Endodermal cell (in vitro differentiated cells): Measurements from ENCODE around the gene SPEM1. TPM values are rescaled to one million over a fixed set of nuclear protein-coding genes. Genes with fewer than 3 reads are reported as not detected.

Experiments
- DNase-seq: peaks from one replicate; pipeline ENCODE4 v3.0.0-alpha.2; 2017
- H3K27ac ChIP-seq: 2 replicates; pipeline ENCODE4 v1.5.1; 2013; ENCODE audit warnings: mild to moderate bottlenecking, low read depth, low read length, moderate library complexity
- H3K27me3 ChIP-seq: 2 replicates; pipeline ENCODE4 v1.6.1; 2013; ENCODE audit warnings: mild to moderate bottlenecking, low read length, moderate library complexity; ENCODE audit not compliant: insufficient read depth, control insufficient read depth, poor library complexity, severe bottlenecking
- H3K36me3 ChIP-seq: 2 replicates; pipeline ENCODE4 v1.7.0; 2013; ENCODE audit warnings: mild to moderate bottlenecking, low read length, moderate library complexity; ENCODE audit not compliant: control insufficient read depth, insufficient read depth
- H3K4me1 ChIP-seq: one replicate; pipeline ENCODE4 v1.7.0; 2013; ENCODE audit warnings: low read length; ENCODE audit not compliant: control insufficient read depth, insufficient read depth
- H3K4me3 ChIP-seq: 2 replicates; pipeline ENCODE4 v1.5.1; 2013; ENCODE audit warnings: mild to moderate bottlenecking, low read length, moderate library complexity
- H3K9ac ChIP-seq: 2 replicates; pipeline ENCODE4 v1.6.1; 2013; ENCODE audit warnings: mild to moderate bottlenecking, low read length, moderate library complexity; ENCODE audit not compliant: poor library complexity, severe bottlenecking; ENCODE audit errors: extremely low read depth
- H3K9me3 ChIP-seq: 2 replicates; pipeline ENCODE4 v1.6.1; 2013; ENCODE audit warnings: mild to moderate bottlenecking, low read length, moderate library complexity; ENCODE audit not compliant: control insufficient read depth
- H3K27ac Mint-ChIP-seq: 2 replicates; pipeline ENCODE4 v1.8.0; 2020; ENCODE audit warnings: mixed read lengths
- H3K27me3 Mint-ChIP-seq: 2 replicates; pipeline ENCODE4 v1.8.0; 2021; ENCODE audit warnings: mild to moderate bottlenecking, mixed read lengths; ENCODE audit not compliant: insufficient read depth
- H3K36me3 Mint-ChIP-seq: 2 replicates; pipeline ENCODE4 v1.8.0; 2020; ENCODE audit warnings: low read depth, mixed read lengths
- H3K4me1 Mint-ChIP-seq: 2 replicates; pipeline ENCODE4 v1.8.0; 2020; ENCODE audit warnings: mixed read lengths
- H3K4me3 Mint-ChIP-seq: 2 replicates; pipeline ENCODE4 v1.8.0; 2020; ENCODE audit warnings: mild to moderate bottlenecking, moderate library complexity, mixed read lengths
- H3K9me3 Mint-ChIP-seq: 2 replicates; pipeline ENCODE4 v1.8.0; 2020; ENCODE audit warnings: mild to moderate bottlenecking, mixed read lengths
- CTCF ChIP-seq: fragments of 200-600 bp; sonication (generic); conservative IDR thresholded peaks from 2 replicates; pipeline ENCODE4 v1.5.0; 2021; ENCODE audit warnings: antibody characterized with exemption, mild to moderate bottlenecking
- WGBS, 2 experiments: methylation state at CpG; one replicate each; pipeline versions ENCODE4 v1.1.5 to v1.1.7; 2013; ENCODE audit warnings: missing lambda C conversion rate in 2 of 2, mixed read lengths in 1 of 2; ENCODE audit not compliant: insufficient coverage in 1 of 2, insufficient read length in 1 of 2; 5-methylcytosine and 5-hydroxymethylcytosine counted together
- total RNA-seq, 2 donors: library from RNA; stranded (reverse); fragmentation: NEBNext Ultra II Directional in 1 of 2; extraction: Animal tissue kit (Norgen Biotek cat#: 25700) in 1 of 2; gene quantifications; 2 replicates in 1 of 2; 3 replicates in 1 of 2; pipeline ENCODE4 v1.2.1, GENCODE V29; 2021

Gene SPEM1
- total RNA-seq, 2 donors from 2014 or later = 0.46 to 0.49 TPM

GRCh38 chr17:7418472-7419152 is 1.5 kb upstream of the SPEM1 start:
- H3K4me1 ChIP-seq = no peaks in the 10 kb centered on the region
- H3K4me3 ChIP-seq = no peak overlapping the region
- Mint-ChIP-seq H3K27me3 (no peaks in the 10 kb centered on the region), H3K36me3 (peaks cover 19% of the 10 kb centered on the region), H3K9me3 (no peaks in the 10 kb centered on the region), H3K4me1 (no peaks in the 10 kb centered on the region), H3K27ac (no peak overlapping the region), H3K4me3 (no peak overlapping the region)
- no peaks in the 10 kb centered on the region for H3K9me3 ChIP-seq
- no peak overlapping the region for H3K9ac ChIP-seq
- H3K27ac ChIP-seq = peak overlapping the region; percentile 24
- DNase-seq = no peak
- no peaks in the 10 kb centered on the region for H3K27me3 ChIP-seq
- WGBS, 2 experiments = 70 to 82% methylated on average over 10 to 18 of the region's 18 CpGs
- peaks cover 20% of the 10 kb centered on the region for H3K36me3 ChIP-seq
- no peak for TF ChIP-seq CTCF

GRCh38 chr17:7421186-7421585 is 1.1 kb downstream of the SPEM1 start:
- no peaks in the 10 kb centered on the region for H3K27me3 ChIP-seq
- no peaks in the 10 kb centered on the region for H3K4me1 ChIP-seq
- Mint-ChIP-seq H3K4me3 (no peak overlapping the region), H3K27me3 (peaks cover 10% of the 10 kb centered on the region), H3K9me3 (no peaks in the 10 kb centered on the region), H3K36me3 (peaks cover 7% of the 10 kb centered on the region), H3K4me1 (no peaks in the 10 kb centered on the region), H3K27ac (no peak overlapping the region)
- no peak overlapping the region for H3K4me3 ChIP-seq
- H3K9ac ChIP-seq = no peak overlapping the region
- no peak for DNase-seq
- no peaks in the 10 kb centered on the region for H3K9me3 ChIP-seq
- H3K36me3 ChIP-seq = peaks cover 12% of the 10 kb centered on the region
- no peak overlapping the region for H3K27ac ChIP-seq
- TF ChIP-seq CTCF = no peak
- WGBS, 2 experiments = 92 to 93% methylated on average over 16 of the region's 16 CpGs

- no peak overlapping the region for H3K4me3 Mint-ChIP-seq
- 94 to 100% methylated on average over 2 to 4 of the region's 4 CpGs for WGBS, 2 experiments
Measured at GRCh38 chr17:7423679-7424078, 3.6 kb downstream of the SPEM1 start.

More at GRCh38 chr17:7423679-7424078, 3.6 kb downstream of the SPEM1 start:
- no peak overlapping the region for H3K4me3 ChIP-seq
- peaks cover 11% of the 10 kb centered on the region for H3K27me3 Mint-ChIP-seq
- H3K36me3 ChIP-seq = no peaks in the 10 kb centered on the region
- H3K4me1 ChIP-seq = no peaks in the 10 kb centered on the region
- TF ChIP-seq CTCF = no peak
- no peaks in the 10 kb centered on the region for H3K27me3 ChIP-seq
- no peak overlapping the region for H3K27ac ChIP-seq
- no peak overlapping the region for H3K27ac Mint-ChIP-seq
- H3K9ac ChIP-seq = no peak overlapping the region
- H3K9me3 Mint-ChIP-seq = no peaks in the 10 kb centered on the region
- no peaks in the 10 kb centered on the region for H3K4me1 Mint-ChIP-seq
- H3K36me3 Mint-ChIP-seq = no peaks in the 10 kb centered on the region
- no peak for DNase-seq
- no peaks in the 10 kb centered on the region for H3K9me3 ChIP-seq
